Raji (cell line): ENCODE measurements around the gene SPACA1.

ENCODE experiments used
- POLR2A ChIP-seq: IDR thresholded peaks from 2 replicates; pipeline ENCODE4 v1.6.1; 2011; ENCODE audit warnings: low read depth, low read length, control low read depth; ENCODE audit not compliant: insufficient read depth

SPACA1 gene

GRCh38 chr6:88047510-88048150, at the start of gene SPACA1:
Gene SPACA1 (plus strand): TSS chr6:88047841. CDS start chr6:88047906, 65 bp downstream.
- TF ChIP-seq POLR2A: no peak

GRCh38 chr6:88000713-88001112, 46.9 kb upstream of the SPACA1 start:
- no peak for TF ChIP-seq POLR2A

GRCh38 chr6:88004707-88005106, 42.9 kb upstream of the SPACA1 start:
- TF ChIP-seq POLR2A: no peak

GRCh38 chr6:88006557-88006956, 41.1 kb upstream of the SPACA1 start:
- TF ChIP-seq POLR2A: no peak

GRCh38 chr6:88008411-88008810, 39.2 kb upstream of the SPACA1 start:
- TF ChIP-seq POLR2A: no peak

GRCh38 chr6:88008831-88009231, 38.8 kb upstream of the SPACA1 start:
- TF ChIP-seq POLR2A: no peak

GRCh38 chr6:88013015-88013414, 34.6 kb upstream of the SPACA1 start:
- TF ChIP-seq POLR2A: no peak

GRCh38 chr6:88013554-88013953, 34.1 kb upstream of the SPACA1 start:
- TF ChIP-seq POLR2A: no peak

GRCh38 chr6:88020439-88020838, 27.2 kb upstream of the SPACA1 start:
- no peak for TF ChIP-seq POLR2A

GRCh38 chr6:88024696-88025095, 22.9 kb upstream of the SPACA1 start:
- no peak for TF ChIP-seq POLR2A

- TF ChIP-seq POLR2A: no peak
Measured at GRCh38 chr6:88031550-88031949, 16.1 kb upstream of the SPACA1 start.

GRCh38 chr6:88044530-88044929, 3.1 kb upstream of the SPACA1 start:
- TF ChIP-seq POLR2A: no peak

- no peak for TF ChIP-seq POLR2A
Measured at GRCh38 chr6:88045521-88046136, 2.0 kb upstream of the SPACA1 start.

- TF ChIP-seq POLR2A: no peak
Measured at GRCh38 chr6:88048578-88048977, 937 bp downstream of the SPACA1 start.

- no peak for TF ChIP-seq POLR2A
Measured at GRCh38 chr6:88050140-88050818, 2.6 kb downstream of the SPACA1 start.

GRCh38 chr6:88059191-88059590, 11.6 kb downstream of the SPACA1 start:
- TF ChIP-seq POLR2A: no peak

GRCh38 chr6:88062376-88062775, 14.7 kb downstream of the SPACA1 start:
- TF ChIP-seq POLR2A: no peak

- TF ChIP-seq POLR2A: no peak
Measured at GRCh38 chr6:88072462-88072861, 24.8 kb downstream of the SPACA1 start.
